Measurements from ENCODE around the gene SLC6A19.

DNA sequence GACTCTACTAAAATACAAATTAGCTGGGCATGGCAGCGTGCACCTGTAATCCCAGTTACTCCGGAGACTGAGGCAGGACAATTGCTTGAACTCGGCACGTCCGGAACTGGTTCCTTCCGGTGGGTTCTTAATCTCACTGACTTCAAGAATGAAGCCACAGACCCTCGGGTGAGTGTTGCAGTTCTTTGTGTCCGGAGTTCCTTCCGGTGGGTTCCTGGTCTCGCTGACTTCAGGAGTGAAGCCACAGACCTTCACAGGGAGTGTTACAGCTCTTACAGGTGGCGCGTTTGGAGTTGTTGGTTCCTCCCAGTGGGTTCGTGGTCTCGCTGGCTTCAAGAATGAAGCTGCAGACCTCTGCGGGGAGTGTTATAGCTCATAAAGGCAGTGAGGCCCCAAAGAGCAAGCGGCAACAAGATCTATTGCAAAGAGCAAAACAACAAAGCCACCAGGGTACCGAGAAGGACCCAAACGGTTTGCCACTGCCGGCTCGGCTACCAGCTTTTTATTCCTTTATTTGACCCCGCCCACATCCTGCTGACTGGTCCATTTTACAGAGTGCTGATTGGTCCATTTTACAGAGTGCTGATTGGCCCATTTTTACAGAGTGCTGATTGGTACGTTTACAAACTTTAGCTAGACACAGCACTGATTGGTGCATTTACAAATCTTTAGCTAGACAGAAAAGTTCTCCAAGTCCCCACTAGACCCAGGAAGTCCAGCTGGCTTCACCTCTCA is 28.6 kb upstream of the SLC6A19 start:
- TF ChIP-seq POLR2A (conservative IDR thresholded peaks at IDR 0.05) (no peak), MXI1 (IDR thresholded peaks at IDR 0.05; ENCODE audit: low read depth, low read length) (no peak), TAF1 (IDR thresholded peaks at IDR 0.05; ENCODE audit: control insufficient read depth, extremely low read depth, insufficient read depth, low read length, severe bottlenecking) (no peak)

Data from K562 (cell line).